GM21381 (cell line): ENCODE results near the gene PHKB.
A peak's percentile ranks its signal among the peaks of the same experiment; 100 is the strongest.
"Not testable (repeated sequence)": the region's sequence is repeated elsewhere in the genome, so short reads cannot be mapped to it uniquely, and the experiment has no call there.

Source experiments
- ATAC-seq: cut with Tn5 transposase; IDR thresholded peaks from one replicate; pipeline ENCODE4 v1.9.1; 2021; ENCODE audit warnings: mild to moderate bottlenecking, moderate library complexity; ENCODE audit not compliant: unreplicated experiment

PHKB gene

DNA sequence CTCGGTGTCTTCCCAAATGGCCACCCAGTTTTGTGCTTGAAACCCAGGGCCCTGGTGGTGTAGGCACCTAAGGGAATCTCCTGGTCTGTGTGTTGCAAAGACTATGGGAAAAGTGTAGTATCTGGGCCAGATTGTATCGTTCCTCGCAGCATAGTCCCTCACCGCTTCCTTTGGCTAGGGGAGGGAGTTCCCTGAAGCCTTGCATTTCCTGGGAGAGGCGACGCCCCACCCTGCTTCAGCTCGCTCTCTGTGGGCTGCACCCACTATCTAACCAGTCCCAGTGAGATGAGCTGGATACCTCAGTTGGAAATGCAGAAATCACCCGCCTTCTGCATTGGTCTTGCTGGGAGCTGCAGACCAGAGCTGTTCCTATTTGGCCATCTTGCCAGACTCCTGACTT is 93.5 kb downstream of the PHKB start:
- not testable (repeated sequence) for ATAC-seq

- ATAC-seq = no peak
Observed at GRCh38 chr16:47561286-47561685, 100.2 kb downstream of the PHKB start.

DNA sequence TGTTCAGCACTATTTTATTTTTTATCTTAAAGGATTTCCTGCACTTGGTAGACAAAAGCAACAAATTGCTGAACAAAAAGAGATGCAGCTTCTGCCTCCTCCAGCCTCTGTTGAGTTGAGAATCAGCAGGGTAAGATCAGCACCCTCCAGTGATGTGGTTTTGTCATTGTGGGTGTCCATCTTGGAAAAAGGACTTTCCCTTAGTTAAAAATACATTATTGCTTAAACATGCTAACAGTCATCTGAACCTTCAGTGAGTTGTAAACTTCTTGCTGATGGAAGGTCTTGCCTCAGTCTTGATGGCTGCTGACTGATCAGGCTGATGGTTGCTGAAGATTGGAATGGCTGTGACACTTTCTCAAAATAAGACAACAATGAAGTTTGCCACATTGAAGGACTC is 101.2 kb downstream of the PHKB start:
- no peak for ATAC-seq

- ATAC-seq = no peak
Observed at GRCh38 chr16:47565454-47565853, 104.3 kb downstream of the PHKB start.

DNA sequence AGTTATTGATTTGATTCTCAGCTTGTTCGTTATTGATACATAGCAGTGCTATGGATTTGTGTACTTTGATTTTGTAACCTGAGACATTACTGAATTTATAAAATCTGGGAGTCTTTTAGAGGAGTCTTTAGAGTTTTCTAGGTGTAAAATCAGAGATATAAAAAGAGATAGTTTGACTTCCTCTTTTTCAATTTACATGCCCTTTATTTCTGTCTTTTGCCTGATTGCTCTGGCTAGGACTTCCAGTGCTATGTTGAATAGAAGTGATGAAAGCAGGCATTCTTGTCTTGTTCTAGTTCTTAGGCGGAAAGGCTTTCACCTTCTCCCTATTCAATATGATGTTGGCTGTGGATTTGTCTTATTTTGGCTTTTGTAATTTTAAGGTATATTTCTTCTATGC is 106.2 kb downstream of the PHKB start:
- ATAC-seq = no peak

DNA sequence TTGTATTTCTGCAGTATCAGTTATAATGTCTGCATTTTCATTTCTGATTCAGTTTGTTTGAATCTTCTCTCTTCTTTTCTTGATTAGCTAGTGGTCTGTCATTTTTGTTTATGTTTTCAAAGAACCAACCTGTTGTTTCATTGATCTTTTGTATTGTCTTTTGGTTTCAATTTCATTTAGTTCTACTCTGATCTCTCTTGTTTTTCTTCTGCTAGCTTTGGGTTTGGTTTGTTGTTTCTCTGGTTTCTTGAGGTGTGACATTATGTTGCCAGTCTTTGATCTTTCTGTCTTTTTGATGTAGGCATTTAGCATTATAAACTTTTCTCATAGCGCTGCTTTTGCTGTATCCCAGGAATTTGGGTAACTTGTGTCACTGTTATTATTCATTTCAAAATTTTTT is 107.2 kb downstream of the PHKB start:
- no peak for ATAC-seq

DNA sequence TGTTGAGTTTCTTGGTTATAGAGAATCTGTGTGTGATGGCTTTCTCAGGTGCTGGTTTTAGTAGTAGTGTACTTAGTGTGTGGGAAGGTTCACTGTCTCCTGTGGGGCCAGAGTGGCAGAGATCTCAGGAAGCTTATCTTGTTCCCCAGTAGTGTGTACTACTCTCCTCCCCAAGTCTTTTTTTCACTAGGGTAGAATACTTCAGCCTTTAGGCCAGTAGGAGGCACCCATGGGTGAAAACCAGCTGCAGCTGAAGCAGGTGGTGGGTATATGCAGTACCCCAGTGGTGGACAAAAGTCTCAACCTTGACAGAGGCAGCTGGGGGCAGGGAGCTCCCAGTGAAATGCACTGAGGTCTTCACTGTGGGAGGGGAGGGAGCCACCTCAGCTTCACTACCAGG is 109.9 kb downstream of the PHKB start:
- no peak for ATAC-seq

DNA sequence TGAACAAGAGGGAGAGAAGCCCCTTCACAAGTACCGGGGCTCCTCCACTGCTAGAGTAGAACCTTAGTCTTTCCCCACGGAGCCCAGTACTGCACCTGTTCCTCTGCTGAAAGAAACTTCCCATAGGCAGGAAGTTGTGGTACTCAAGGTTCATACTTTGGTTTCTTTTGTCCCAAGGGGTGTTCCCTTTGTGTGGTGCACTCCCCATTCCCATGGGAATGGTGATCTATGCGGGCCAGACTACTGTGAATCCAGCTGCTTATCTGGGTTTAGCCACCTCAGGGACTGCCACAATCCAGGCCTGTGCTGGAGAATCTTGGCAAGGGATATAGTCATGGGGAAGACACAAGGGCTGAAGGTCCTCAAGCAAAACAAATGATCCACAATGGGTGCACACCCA is 110.6 kb downstream of the PHKB start:
- no peak for ATAC-seq

DNA sequence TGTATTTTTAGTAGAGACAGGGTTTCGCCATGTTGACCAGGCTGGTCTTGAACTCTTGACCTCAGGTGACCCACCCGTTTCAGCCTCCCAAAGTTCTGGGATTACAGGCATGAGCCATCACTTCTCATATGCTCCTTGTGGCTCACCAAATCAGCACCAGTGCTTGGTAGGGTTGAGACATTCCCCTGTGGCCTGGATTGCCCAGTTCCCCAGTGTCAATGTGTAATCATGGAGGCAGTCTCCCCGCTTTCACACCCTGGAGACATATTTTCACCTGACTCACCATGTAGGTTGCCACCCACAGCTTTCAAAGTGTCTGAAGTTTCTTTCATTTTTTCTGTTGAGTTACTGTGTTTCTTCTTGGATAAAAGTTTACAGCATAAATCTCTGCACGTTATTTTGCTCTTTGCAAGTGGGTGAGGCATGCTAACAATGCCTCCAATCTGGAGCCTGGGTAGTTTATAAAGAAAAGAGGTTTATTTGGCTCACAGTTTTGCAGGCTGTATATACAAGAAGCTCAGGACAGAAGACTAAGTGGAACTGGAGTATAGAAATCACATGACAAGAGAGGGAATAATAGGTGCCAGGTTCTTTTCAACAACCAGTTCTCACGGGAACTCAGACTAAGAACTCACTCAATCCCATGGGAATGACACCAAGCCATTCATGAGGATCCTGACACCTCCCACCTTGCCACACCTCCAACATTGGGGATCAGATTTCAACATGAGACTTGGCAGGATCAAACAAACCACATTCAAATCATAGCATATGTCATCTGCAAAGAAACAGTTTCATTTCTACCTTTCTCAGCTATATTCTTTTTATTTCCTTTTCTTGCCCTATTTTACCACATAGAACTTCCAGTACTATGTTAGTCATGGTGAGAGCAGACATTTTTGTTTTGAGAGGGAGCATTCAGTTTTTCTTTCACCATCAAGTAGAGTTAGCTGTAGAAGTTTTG is 113.2 kb downstream of the PHKB start:
- ATAC-seq = peak; percentile 62

- ATAC-seq = no peak
Observed at GRCh38 chr16:47577029-47577428, 115.9 kb downstream of the PHKB start.

DNA sequence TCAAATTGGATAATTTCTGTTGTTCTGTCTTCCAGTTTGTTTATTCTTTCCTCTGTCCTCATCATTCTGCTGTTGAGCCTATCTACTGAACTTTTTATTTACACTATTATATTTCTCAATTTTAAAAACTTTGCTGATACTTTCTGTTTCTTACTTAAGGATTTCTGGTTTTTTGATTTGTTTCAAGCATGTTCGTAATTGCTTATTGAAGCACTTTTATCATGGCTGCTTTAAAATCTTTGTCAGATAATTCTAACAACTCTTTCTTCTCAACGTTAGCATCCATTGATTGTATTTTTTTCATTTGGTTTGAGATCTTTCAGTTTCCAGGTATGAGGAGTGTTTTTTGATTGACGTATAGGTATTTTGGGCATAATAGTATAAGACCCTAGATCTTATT is 116.9 kb downstream of the PHKB start:
- ATAC-seq = no peak

GRCh38 chr16:47578573-47578972 is 117.4 kb downstream of the PHKB start:
- ATAC-seq = no peak

- ATAC-seq = no peak
Observed at GRCh38 chr16:47581114-47581513, 120.0 kb downstream of the PHKB start.

DNA sequence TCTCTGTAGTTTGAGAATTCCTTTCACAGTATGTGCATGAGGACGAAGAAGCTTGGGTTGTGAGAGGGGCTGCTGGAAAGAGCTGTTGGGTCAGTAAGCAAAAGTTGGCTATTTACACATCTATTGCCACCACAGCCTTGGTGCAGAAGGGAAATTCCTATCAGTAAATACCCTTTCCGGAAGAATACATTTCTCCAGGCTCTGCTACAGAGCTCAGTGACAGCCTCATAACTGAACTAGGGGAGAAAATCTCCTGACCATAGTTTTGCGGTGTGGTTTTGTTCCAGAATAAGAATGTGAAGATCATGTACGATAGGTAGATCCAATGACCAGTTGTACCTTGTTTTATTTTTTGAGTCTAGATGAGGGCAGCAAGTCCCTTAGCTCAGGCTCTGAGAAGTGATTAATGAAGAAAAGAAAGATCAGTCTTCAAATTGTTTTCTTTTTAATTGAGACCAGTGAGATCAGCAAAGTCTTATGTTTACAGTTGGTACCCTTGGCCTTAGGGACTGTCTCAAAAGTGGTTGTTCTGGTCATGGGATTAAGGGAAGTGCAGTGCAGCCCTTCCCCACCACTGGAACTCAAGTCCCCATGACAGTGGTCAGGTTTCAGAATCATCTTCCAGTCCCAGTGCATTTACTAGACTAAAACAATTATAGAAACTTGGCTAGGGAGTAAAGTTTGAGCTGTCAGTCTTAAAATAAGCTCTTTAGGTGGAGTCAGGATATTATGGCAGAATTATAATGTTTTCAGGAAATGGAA is 123.5 kb downstream of the PHKB start:
- no peak for ATAC-seq

- no peak for ATAC-seq
Observed at GRCh38 chr16:47586121-47586520, 125.0 kb downstream of the PHKB start.

DNA sequence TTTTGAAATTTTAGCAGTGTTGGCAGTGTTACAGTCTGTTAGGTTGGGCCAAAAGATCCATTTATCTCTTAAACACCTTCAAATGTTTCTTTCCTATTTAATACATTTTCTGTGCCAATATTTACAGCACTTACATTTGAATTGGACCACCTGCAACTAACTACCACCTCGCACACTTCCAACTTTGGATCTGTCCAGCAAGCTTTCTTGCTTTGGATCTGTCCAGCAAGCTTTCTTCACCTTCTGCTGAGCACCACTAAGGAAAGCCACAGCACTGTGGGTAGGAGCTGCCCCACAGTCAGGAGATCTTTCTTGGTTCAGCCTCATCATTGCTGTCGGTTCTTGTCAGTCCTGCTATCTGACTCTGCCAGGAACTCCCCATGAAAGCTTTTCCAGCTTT is 129.3 kb downstream of the PHKB start:
- no peak for ATAC-seq

DNA sequence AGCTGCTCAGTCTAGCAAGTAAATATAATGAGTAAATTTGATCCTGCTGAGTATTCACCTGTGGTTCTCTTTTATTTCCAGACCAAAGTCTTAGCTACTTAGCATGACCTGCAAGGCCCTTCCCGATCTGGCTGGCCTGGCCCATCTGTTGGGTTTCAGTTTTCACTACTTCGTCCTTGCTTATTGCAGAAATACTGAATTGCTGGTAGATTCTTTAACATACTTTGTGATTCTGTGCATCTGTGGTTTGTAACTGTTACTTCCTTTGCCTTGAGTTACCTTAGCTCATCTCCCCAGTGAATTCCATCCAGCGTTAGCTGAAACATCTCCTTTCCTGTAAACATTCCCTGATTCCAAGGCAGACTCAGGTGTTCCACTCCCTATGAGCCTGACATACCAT is 131.1 kb downstream of the PHKB start:
- ATAC-seq = no peak

- peak; percentile 83 for ATAC-seq
Observed at GRCh38 chr16:47599512-47599911, 138.4 kb downstream of the PHKB start.

- no peak for ATAC-seq
Observed at GRCh38 chr16:47600376-47600775, 139.2 kb downstream of the PHKB start.

GRCh38 chr16:47604306-47604705 is 143.2 kb downstream of the PHKB start:
- ATAC-seq = no peak

DNA sequence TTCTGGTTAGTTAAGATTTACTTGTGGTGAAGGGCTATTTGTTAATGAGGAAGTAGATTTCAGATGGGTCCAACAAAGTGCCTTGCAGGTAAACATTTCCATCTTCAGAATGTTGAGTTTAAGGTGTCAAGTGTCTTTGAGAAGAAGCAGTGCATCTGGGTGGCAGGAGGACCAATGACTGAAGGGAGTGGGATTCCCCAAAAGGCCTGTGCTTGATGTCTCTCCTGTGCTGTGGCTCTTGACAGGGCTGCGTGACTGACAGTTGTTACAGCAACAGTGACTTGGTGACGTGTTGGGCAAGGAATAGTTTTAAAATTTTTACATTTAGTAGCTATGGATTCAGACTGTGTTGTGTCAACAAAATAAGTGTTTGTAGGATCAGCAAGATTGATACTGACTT is 149.9 kb downstream of the PHKB start:
- ATAC-seq = no peak

DNA sequence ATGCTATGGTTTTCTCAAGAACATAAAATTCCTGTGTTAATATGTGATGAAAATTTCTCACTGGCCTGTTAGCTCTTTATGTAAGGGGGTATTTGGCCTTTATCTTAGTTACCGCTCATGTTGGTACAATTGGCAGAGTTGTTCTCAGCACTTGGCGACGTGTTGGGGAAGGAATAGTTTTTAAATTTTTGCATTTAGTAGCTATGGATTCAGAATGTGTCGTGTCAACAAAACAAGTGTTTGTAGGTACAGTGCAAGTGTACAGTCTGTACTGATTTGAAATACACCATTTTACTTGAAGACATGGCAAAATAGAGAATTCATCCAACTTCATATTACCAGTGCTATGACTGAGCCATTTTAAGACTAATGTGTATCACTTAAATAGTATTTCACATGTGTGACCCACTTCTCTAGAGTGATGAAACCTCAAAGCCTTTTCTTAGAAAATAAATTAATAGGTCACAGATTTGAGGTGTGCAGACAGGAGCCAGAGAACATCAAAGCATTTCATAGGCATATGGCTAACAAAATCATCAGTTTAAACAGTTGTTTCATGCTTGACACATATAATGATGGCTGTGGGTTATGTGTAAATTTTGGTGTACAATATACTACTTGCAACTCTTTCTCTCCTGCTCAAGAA is 150.8 kb downstream of the PHKB start:
- ATAC-seq = no peak
